Thoracic aorta (tissue), 2 donors: ENCODE measurements around the gene TEKTIP1. TPM values are rescaled to one million over a fixed set of nuclear protein-coding genes. Genes with fewer than 3 reads are reported as not detected.

Source experiments
- ATAC-seq: fragments of 150-250 bp; one replicate; pipeline ENCODE4 v1.8.0; 2017; ENCODE audit warnings: low read depth; ENCODE audit not compliant: insufficient number of reproducible peaks, low FRiP score
- DNase-seq: peaks from one replicate; pipeline ENCODE4 v3.0.0-alpha.2; 2020; ENCODE audit warnings: low spot score
- H3K27ac ChIP-seq, 2 donors: fragments of 200-600 bp; sonication (generic); 1 replicate in 1 of 2; 2 replicates in 1 of 2; pipeline ENCODE4 v1.5.1; 2016; ENCODE audit warnings: mild to moderate bottlenecking in 2 of 2, moderate library complexity in 2 of 2
- H3K27me3 ChIP-seq: fragments of 200-600 bp; sonication (generic); replicated peaks from 2 replicates; pipeline ENCODE4 v1.6.0; 2016; ENCODE audit warnings: mild to moderate bottlenecking; ENCODE audit not compliant: insufficient read depth
- H3K36me3 ChIP-seq: fragments of 200-600 bp; sonication (generic); one replicate; pipeline ENCODE4 v1.5.1; 2016
- H3K4me1 ChIP-seq, 2 donors: fragments of 200-600 bp; sonication (generic); 1 replicate in 1 of 2; 2 replicates in 1 of 2; pipeline versions ENCODE4 v1.5.1 to v1.6.0; 2016; ENCODE audit warnings: low read depth in 2 of 2, mild to moderate bottlenecking in 1 of 2; ENCODE audit not compliant: control insufficient read depth in 1 of 2
- H3K4me3 ChIP-seq: fragments of 200-600 bp; sonication (generic); 2 replicates; pipeline ENCODE4 v1.5.1; 2016; ENCODE audit warnings: mild to moderate bottlenecking
- H3K9me3 ChIP-seq: fragments of 200-600 bp; sonication (generic); 2 replicates; pipeline ENCODE4 v1.5.1; 2016
- total RNA-seq, 2 donors: library from RNA; depleted of rRNA; stranded (reverse); fragments of >200 nt; gene quantifications; one replicate each; pipeline versions ENCODE4 v1.1.0 to v1.2.3, GENCODE V29; 2016
- TF ChIP-seq, protein P1 (sequence below): fragments of 200-600 bp; sonication (generic); IDR thresholded peaks from one replicate; pipeline ENCODE4 v1.5.1; 2019; ENCODE audit warnings: antibody characterized with exemption

The TEKTIP1 gene
- total RNA-seq, 2 donors from 2014 or later, result not detected

DNA sequence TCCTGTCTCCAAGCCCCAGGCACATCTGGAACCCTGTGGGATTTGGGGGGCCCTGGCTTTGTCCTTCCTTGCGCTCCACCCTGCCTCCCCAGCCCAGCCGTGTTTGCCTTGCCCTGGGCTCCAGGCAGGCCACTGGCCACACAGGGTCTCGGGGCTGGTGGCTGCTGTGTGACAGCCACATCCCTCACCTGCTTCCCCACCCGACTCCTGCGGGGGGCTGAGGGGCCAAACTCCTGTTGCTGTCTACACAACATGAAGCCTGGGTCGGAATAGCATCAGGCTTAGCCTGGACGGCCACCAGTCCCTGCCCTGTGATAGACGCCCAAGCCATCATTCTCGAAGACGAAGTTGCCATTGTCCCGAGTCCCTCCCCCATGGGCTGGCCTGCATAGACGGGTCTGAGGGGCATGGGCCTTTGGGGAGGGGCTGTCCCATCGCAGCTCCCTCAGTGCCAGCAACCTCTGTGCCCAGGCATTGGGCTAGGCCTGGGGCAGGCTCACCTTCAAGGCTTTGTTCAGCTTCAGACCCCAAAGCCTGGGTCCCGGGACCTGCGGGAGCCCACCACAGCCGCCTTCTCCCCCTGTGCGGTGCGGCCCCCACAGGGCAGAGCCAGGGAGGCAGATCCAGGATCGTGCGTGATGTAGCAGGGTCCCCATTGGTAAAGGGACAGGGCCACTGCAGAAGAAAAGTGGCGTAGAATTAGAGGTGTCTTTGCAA, 15.5 kb upstream of the TEKTIP1 start:
- no peak for DNase-seq
- no peak overlapping the region for H3K4me3 ChIP-seq
- TF ChIP-seq, protein P1, sequence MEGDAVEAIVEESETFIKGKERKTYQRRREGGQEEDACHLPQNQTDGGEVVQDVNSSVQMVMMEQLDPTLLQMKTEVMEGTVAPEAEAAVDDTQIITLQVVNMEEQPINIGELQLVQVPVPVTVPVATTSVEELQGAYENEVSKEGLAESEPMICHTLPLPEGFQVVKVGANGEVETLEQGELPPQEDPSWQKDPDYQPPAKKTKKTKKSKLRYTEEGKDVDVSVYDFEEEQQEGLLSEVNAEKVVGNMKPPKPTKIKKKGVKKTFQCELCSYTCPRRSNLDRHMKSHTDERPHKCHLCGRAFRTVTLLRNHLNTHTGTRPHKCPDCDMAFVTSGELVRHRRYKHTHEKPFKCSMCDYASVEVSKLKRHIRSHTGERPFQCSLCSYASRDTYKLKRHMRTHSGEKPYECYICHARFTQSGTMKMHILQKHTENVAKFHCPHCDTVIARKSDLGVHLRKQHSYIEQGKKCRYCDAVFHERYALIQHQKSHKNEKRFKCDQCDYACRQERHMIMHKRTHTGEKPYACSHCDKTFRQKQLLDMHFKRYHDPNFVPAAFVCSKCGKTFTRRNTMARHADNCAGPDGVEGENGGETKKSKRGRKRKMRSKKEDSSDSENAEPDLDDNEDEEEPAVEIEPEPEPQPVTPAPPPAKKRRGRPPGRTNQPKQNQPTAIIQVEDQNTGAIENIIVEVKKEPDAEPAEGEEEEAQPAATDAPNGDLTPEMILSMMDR, result no peak
- H3K9me3 ChIP-seq, result no peaks in the 10 kb centered on the region
- no peak for ATAC-seq
- H3K27me3 ChIP-seq, result no peaks in the 10 kb centered on the region
- H3K36me3 ChIP-seq, result peaks cover 57% of the 10 kb centered on the region
- no peaks in the 10 kb centered on the region for H3K4me1 ChIP-seq
- no peak overlapping the region for H3K27ac ChIP-seq

- Histone ChIP-seq H3K9me3 (no peaks in the 10 kb centered on the region), H3K4me3 (no peak overlapping the region), H3K27me3 (no peaks in the 10 kb centered on the region), H3K36me3 (peaks cover 55% of the 10 kb centered on the region), H3K4me1 (no peaks in the 10 kb centered on the region), H3K27ac (no peak overlapping the region)
- DNase-seq, result no peak
- TF ChIP-seq, protein P1, result no peak
- no peak for ATAC-seq
Measured at GRCh38 chr19:3524078-3524842, 14.7 kb upstream of the TEKTIP1 start.

- no peaks in the 10 kb centered on the region for H3K9me3 ChIP-seq
- H3K36me3 ChIP-seq, result peaks cover 53% of the 10 kb centered on the region
- H3K27ac ChIP-seq, result no peak overlapping the region
- TF ChIP-seq, protein P1, result no peak
- H3K27me3 ChIP-seq, result no peaks in the 10 kb centered on the region
- no peak for ATAC-seq
- no peak overlapping the region for H3K4me3 ChIP-seq
- DNase-seq, result no peak
- H3K4me1 ChIP-seq, result no peaks in the 10 kb centered on the region
Measured at GRCh38 chr19:3524904-3525451, 14.0 kb upstream of the TEKTIP1 start.

DNA sequence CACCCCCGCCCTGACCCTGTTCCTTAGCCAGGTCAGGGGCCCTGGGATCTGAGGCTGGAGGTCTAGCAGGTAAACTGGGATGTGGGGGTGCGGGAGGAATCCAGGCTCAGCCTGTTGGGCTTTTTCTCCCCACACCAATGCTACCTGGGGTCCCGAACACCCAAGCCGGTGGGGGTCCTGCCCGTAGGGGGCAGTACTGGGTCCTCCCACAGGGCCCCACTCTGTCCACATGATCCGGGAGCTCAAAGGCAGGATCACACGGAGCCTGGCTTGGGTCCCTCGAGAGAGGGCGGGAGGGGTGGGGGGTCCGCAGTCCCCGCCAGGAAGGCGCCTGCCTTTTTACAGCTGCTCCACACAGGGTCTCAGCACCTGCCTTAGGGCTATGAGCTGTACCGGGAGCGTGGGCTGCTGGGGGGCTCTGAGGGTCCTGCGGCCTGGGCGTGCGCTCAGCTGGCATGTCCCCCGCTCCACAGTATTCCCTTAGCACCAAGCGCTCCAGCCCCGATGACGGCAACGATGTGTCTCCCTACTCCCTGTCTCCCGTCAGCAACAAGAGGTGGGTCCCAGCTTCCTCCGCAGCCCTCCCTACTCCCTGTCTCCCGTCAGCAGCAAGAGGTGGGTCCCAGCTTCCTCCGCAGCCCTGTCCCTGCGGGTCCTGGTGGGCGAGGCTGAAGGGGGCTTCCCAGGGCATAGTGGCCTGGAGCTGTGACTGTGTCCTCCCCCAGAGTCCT, 12.3 kb upstream of the TEKTIP1 start:
- H3K4me3 ChIP-seq, result no peak overlapping the region
- H3K27me3 ChIP-seq, result no peaks in the 10 kb centered on the region
- H3K9me3 ChIP-seq, result no peaks in the 10 kb centered on the region
- TF ChIP-seq, protein P1, result no peak
- peaks cover 59% of the 10 kb centered on the region for H3K36me3 ChIP-seq
- H3K4me1 ChIP-seq, result no peaks in the 10 kb centered on the region
- no peak for ATAC-seq
- H3K27ac ChIP-seq, result no peak overlapping the region
- DNase-seq, result no peak
